MM.1S (cell line): ENCODE data around the gene TSPAN32.
"Not testable (repeated sequence)": the region's sequence is repeated elsewhere in the genome, so short reads cannot be mapped to it uniquely, and the experiment has no call there.

Source experiments
- DNase-seq: peaks from one replicate; pipeline ENCODE4 v3.0.0-alpha.2; 2015
- H2AFZ ChIP-seq: fragments of 300-600 bp; sonication (generic); 2 replicates; pipeline ENCODE4 v1.6.0; 2016; ENCODE audit warnings: antibody characterized with exemption, low read length
- H3F3A ChIP-seq: fragments of 300-600 bp; sonication (generic); 2 replicates; pipeline ENCODE4 v1.6.1; 2016; ENCODE audit warnings: mild to moderate bottlenecking, antibody characterized with exemption, low read length, moderate library complexity, mixed read lengths; ENCODE audit not compliant: insufficient read depth
- H3K27ac ChIP-seq: fragments of 300-600 bp; sonication (generic); 2 replicates; pipeline ENCODE4 v1.5.1; 2016; ENCODE audit warnings: mild to moderate bottlenecking, low read length
- H3K27me3 ChIP-seq: fragments of 300-600 bp; sonication (generic); replicated peaks from 2 replicates; pipeline ENCODE4 v1.6.0; 2016; ENCODE audit warnings: low read length; ENCODE audit not compliant: insufficient read depth
- H3K36me3 ChIP-seq: fragments of 300-600 bp; sonication (generic); replicated peaks from 2 replicates; pipeline ENCODE4 v1.6.1; 2016; ENCODE audit warnings: mild to moderate bottlenecking, low read length, mixed read lengths; ENCODE audit not compliant: insufficient read depth
- H3K4me1 ChIP-seq: fragments of 300-600 bp; sonication (generic); 2 replicates; pipeline ENCODE4 v1.6.1; 2016; ENCODE audit warnings: low read length, mixed read lengths
- H3K4me2 ChIP-seq: fragments of 300-600 bp; sonication (generic); 2 replicates; pipeline ENCODE4 v1.6.0; 2016; ENCODE audit warnings: low read depth, low read length
- H3K4me3 ChIP-seq: fragments of 300-600 bp; sonication (generic); 2 replicates; pipeline ENCODE4 v1.5.1; 2016; ENCODE audit warnings: low read length, mixed read lengths
- H3K79me2 ChIP-seq: fragments of 300-600 bp; sonication (generic); 2 replicates; pipeline ENCODE4 v1.6.1; 2016; ENCODE audit warnings: mixed run types, low read length, mixed read lengths
- H3K9ac ChIP-seq: fragments of 300-600 bp; sonication (generic); 2 replicates; pipeline ENCODE4 v1.6.1; 2016; ENCODE audit warnings: low read length, mixed read lengths
- H3K9me2 ChIP-seq: fragments of 300-600 bp; sonication (generic); replicated peaks from 2 replicates; pipeline ENCODE4 v1.6.1; 2016; ENCODE audit warnings: mild to moderate bottlenecking, low read length, mixed read lengths; ENCODE audit not compliant: insufficient read depth
- H3K9me3 ChIP-seq: fragments of 300-600 bp; sonication (generic); replicated peaks from 2 replicates; pipeline ENCODE4 v1.6.1; 2016; ENCODE audit warnings: mild to moderate bottlenecking, low read length, mixed read lengths; ENCODE audit not compliant: insufficient read depth
- H4K20me1 ChIP-seq: fragments of 300-600 bp; sonication (generic); 2 replicates; pipeline ENCODE4 v1.6.1; 2016; ENCODE audit warnings: mild to moderate bottlenecking, low read length, moderate library complexity, mixed read lengths; ENCODE audit not compliant: insufficient read depth
- EZH2 ChIP-seq: fragments of 300-600 bp; sonication (generic); optimal IDR thresholded peaks from 2 replicates; pipeline ENCODE3; 2017; ENCODE audit warnings: low read depth, mild to moderate bottlenecking, antibody characterized with exemption, low read length, mixed read lengths
- EZH2phosphoT487 ChIP-seq: fragments of 300-600 bp; sonication (generic); IDR thresholded peaks from 2 replicates; pipeline ENCODE4 v1.6.1; 2018; ENCODE audit warnings: antibody characterized with exemption, low read length
- TF ChIP-seq, protein P1 (sequence below): fragments of 300-600 bp; sonication (generic); IDR thresholded peaks from 2 replicates; pipeline ENCODE4 v1.5.1; 2016; ENCODE audit warnings: antibody characterized with exemption, low read length, mixed read lengths

The TSPAN32 gene

DNA sequence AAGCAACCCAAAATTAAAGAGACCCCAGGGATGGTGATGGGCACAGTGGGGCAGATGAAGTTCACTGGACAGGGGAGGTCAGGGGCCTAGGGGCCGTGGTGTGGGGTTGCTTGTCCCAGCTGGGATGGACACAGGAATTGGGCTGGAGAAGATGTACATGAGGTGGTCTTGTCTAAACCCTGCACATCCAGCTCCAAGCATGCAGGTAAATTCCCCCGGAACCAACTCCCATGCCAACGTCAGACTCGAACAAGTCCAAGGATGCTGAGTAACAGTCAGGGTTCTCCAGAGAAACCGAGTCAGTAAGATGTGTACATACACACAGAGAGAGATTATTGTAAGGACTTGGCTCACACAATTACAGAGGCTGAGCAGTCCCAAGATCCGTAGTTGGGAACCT, 28.9 kb downstream of the TSPAN32 start:
- TF ChIP-seq, protein P1, sequence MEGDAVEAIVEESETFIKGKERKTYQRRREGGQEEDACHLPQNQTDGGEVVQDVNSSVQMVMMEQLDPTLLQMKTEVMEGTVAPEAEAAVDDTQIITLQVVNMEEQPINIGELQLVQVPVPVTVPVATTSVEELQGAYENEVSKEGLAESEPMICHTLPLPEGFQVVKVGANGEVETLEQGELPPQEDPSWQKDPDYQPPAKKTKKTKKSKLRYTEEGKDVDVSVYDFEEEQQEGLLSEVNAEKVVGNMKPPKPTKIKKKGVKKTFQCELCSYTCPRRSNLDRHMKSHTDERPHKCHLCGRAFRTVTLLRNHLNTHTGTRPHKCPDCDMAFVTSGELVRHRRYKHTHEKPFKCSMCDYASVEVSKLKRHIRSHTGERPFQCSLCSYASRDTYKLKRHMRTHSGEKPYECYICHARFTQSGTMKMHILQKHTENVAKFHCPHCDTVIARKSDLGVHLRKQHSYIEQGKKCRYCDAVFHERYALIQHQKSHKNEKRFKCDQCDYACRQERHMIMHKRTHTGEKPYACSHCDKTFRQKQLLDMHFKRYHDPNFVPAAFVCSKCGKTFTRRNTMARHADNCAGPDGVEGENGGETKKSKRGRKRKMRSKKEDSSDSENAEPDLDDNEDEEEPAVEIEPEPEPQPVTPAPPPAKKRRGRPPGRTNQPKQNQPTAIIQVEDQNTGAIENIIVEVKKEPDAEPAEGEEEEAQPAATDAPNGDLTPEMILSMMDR = no peak
- TF ChIP-seq EZH2phosphoT487 (no peak), EZH2 (no peak)
- no peak overlapping the region for H3K9ac ChIP-seq
- no peak for DNase-seq
- no peaks in the 10 kb centered on the region for H3K4me1 ChIP-seq
- no peaks in the 10 kb centered on the region for H3K9me2 ChIP-seq
- peaks cover 55% of the 10 kb centered on the region for H3K27me3 ChIP-seq
- H3K4me2 ChIP-seq = no peak overlapping the region
- H2AFZ ChIP-seq = no peak overlapping the region
- no peaks in the 10 kb centered on the region for H3F3A ChIP-seq
- no peaks in the 10 kb centered on the region for H3K9me3 ChIP-seq
- H3K79me2 ChIP-seq = no peaks in the 10 kb centered on the region
- H3K27ac ChIP-seq = no peak overlapping the region
- no peak overlapping the region for H3K4me3 ChIP-seq
- H3K36me3 ChIP-seq = no peaks in the 10 kb centered on the region
- no peaks in the 10 kb centered on the region for H4K20me1 ChIP-seq

DNA sequence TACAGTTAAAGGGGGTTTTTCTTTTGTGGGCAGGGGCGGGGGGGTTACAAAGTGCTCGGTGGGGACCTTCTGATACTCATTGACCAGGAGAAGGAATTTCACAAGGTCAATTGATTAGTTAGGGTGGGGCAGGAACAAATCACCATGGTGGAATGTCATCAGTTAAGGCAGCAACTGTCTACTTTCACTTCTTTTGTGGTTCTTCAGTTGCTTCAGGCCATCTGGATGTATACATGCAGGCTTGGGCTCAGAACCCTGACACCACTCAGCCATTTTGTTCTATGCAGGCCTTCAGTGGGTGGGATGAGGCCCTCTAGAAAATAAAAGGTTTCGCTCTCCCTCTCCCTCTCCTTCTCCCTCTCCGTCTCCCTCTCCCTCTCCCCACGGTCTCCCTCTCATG, 29.6 kb downstream of the TSPAN32 start:
- TF ChIP-seq EZH2 (no peak), EZH2phosphoT487 (no peak)
- TF ChIP-seq, protein P1 = no peak
- Histone ChIP-seq H3K27me3 (peaks cover 55% of the 10 kb centered on the region), H3K4me1 (no peaks in the 10 kb centered on the region), H3K36me3 (no peaks in the 10 kb centered on the region), H3K9me3 (no peaks in the 10 kb centered on the region), H3K4me3 (no peak overlapping the region), H4K20me1 (no peaks in the 10 kb centered on the region), H3K4me2 (no peak overlapping the region), H3F3A (no peaks in the 10 kb centered on the region), H3K9me2 (no peaks in the 10 kb centered on the region), H3K79me2 (no peaks in the 10 kb centered on the region), H3K27ac (no peak overlapping the region), H2AFZ (no peak overlapping the region), H3K9ac (no peak overlapping the region)
- no peak for DNase-seq

- DNase-seq, H3K4me1 ChIP-seq, H3F3A ChIP-seq, H3K9me2 ChIP-seq, H4K20me1 ChIP-seq, H3K9me3 ChIP-seq, H3K27ac ChIP-seq, H3K4me3 ChIP-seq, H3K36me3 ChIP-seq, H3K9ac ChIP-seq, H3K79me2 ChIP-seq, H3K4me2 ChIP-seq, H2AFZ ChIP-seq: not testable (repeated sequence)
- peaks cover 58% of the 10 kb centered on the region for H3K27me3 ChIP-seq
Measured at GRCh38 chr11:2332569-2332968, 30.8 kb downstream of the TSPAN32 start.

DNA sequence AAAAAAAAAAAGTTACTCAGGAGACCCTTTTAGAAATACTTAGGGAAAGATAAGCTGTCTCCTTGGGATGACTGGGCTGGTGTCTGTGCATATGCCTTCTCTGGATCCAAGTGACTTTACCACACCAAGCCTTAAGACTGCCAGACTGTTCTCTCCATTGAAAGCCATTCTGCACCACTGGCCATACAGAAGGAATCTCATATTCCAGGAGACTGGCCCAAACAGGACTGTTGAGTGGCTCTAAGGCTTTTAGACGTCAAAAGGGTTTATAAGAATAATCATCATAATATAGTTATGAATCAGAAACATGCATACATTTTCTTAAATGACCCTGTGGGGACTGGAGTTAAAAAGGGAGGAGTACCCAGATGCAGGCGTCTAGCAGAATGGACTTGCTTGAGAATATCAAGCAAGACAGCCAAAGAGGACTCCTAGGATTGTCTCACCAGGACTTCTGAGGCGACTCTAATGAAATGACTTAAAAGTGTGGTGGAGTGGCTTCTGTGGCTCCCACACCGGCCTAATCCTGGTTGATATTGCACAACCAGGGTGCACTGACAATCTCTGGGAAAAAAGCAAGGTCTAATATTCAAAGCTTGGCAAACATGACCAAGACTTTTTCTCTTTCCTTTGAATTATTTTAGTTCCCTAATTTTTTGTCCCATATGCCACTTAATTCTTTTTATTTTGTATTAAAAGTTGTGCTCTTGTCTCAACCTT, 31.8 kb downstream of the TSPAN32 start:
- not testable (repeated sequence) for H3K79me2 ChIP-seq, H3K9ac ChIP-seq, H3K27ac ChIP-seq, H3K36me3 ChIP-seq, H3K4me1 ChIP-seq, H3K9me3 ChIP-seq, H3K9me2 ChIP-seq, DNase-seq, H2AFZ ChIP-seq, H3K4me2 ChIP-seq, H3F3A ChIP-seq, H3K4me3 ChIP-seq, H4K20me1 ChIP-seq
- H3K27me3 ChIP-seq = peaks cover 58% of the 10 kb centered on the region

GRCh38 chr11:2335286-2335685, 33.5 kb downstream of the TSPAN32 start:
- DNase-seq, H2AFZ ChIP-seq, H3K9me3 ChIP-seq: not testable (repeated sequence)

DNA sequence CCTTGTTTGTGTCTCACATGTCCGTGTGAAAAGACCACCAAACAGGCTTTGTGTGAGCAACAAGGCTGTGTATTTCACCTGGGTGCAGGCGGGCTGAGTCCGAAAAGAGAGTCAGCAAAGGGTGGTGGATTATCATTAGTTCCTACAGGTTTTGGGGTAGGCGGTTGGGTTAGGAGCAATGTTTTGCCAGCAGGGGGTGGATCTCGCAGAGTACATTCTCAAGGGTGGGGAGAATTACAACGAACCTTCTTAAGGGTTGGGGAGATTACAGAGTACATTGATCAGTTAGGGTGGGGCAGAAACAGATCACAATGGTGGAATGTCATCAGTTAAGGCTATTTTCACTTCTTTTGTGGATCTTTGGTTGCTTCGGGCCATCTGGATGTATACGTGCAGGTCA, 36.9 kb downstream of the TSPAN32 start:
- H3K4me2 ChIP-seq, H3K4me3 ChIP-seq, H3K79me2 ChIP-seq, H3K9ac ChIP-seq, H2AFZ ChIP-seq, H4K20me1 ChIP-seq, H3F3A ChIP-seq, H3K9me3 ChIP-seq, H3K36me3 ChIP-seq, H3K9me2 ChIP-seq, DNase-seq, H3K4me1 ChIP-seq, H3K27ac ChIP-seq: not testable (repeated sequence)
- peaks cover 79% of the 10 kb centered on the region for H3K27me3 ChIP-seq

More at GRCh38 chr11:2335286-2335685, 33.5 kb downstream of the TSPAN32 start:
- H3K9me2 ChIP-seq, H4K20me1 ChIP-seq, H3K4me1 ChIP-seq, H3K79me2 ChIP-seq, H3F3A ChIP-seq, H3K27ac ChIP-seq, H3K36me3 ChIP-seq, H3K4me2 ChIP-seq, H3K9ac ChIP-seq, H3K4me3 ChIP-seq: not testable (repeated sequence)
- peaks cover 59% of the 10 kb centered on the region for H3K27me3 ChIP-seq
